ENCODE measurements around the gene ZIC4.

The ZIC4 gene

DNA sequence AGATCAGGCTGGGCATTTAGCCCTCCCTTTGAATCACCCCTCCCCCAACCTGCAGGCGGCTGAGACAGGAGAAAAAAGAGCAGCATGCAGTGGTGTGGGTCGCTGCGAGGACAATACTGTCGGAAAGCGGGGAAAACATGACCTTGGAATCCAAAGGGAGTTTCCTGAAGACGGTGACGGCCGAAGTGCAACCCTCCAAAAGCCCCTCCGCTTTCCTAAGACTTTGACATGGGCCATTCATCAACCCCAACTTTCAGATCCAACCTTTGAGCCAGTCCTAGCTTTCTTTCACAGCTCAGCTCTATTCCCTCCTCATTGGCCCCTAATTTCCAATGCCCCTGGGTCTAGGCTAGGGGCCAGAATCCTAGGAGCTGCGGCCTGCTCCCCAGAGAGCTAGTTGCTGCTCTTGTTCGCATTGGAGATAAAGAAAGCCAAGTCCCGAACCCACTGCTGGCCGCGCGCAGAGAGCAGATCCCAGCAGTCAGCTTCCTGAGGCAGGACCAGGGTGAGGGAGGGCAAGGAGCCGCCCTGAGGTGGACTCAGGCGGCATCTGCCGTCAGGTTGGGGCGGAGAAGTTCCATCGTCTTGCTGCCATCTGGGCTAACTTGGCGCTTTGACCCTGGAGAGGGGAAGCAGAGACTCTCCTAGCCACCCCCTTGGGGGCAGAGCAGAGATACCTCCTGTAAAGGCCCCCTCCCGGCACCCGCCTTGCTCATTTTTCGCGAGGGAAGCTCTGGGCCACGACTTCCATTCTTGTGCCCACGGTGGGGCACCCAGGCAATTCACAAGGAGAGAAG lies 914 bp downstream of the ZIC4 start:
- DNase-seq (ENCODE audit: low spot score in 2 of 2) = no peak
- no peak overlapping the region for H3K4me3 ChIP-seq
- H3K27me3 ChIP-seq (ENCODE audit: low read depth) = no peaks in the 10 kb centered on the region; the same call in 1 of the 2 replicates
- peaks cover 6% of the 10 kb centered on the region for H3K4me1 ChIP-seq
- H3K9me3 ChIP-seq = no peaks in the 10 kb centered on the region
- in situ Hi-C loops (cut with MboI; ENCODE audit: low sequenced_read_pairs) = no loop called here
- H3K36me3 ChIP-seq (replicated peaks) = no peaks in the 10 kb centered on the region

DNA sequence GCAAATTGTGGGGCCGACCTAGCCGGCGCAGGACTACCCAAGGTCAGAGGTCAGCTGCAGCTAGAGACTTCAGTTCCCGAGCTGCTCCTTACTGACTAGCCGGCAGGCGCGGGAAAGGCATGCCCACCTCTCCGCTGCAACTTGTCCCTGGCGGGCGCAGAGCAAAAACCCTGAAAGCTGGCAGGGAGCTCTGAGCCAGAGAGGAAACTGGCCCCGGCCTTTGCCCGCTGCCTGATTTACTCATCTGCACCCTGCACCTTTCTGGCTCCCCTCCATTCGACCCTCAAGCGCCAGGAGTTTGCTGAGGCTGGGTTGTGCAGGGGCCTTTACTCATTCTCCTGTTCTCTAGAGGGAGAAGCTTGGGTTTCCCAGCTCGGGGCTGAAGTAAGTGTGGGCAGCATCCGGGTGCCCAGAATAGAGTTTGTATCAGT lies 1.5 kb downstream of the ZIC4 start:
- DNase-seq (ENCODE audit: low spot score in 2 of 2) = no peak
- no peaks in the 10 kb centered on the region; the same call in 1 of the 2 replicates for H3K27me3 ChIP-seq (ENCODE audit: low read depth)
- in situ Hi-C loops (cut with MboI; ENCODE audit: low sequenced_read_pairs) = no loop called here
- H3K4me1 ChIP-seq = peaks cover 6% of the 10 kb centered on the region
- H3K4me3 ChIP-seq = no peak overlapping the region
- H3K9me3 ChIP-seq = no peaks in the 10 kb centered on the region
- H3K36me3 ChIP-seq (replicated peaks) = no peaks in the 10 kb centered on the region

DNA sequence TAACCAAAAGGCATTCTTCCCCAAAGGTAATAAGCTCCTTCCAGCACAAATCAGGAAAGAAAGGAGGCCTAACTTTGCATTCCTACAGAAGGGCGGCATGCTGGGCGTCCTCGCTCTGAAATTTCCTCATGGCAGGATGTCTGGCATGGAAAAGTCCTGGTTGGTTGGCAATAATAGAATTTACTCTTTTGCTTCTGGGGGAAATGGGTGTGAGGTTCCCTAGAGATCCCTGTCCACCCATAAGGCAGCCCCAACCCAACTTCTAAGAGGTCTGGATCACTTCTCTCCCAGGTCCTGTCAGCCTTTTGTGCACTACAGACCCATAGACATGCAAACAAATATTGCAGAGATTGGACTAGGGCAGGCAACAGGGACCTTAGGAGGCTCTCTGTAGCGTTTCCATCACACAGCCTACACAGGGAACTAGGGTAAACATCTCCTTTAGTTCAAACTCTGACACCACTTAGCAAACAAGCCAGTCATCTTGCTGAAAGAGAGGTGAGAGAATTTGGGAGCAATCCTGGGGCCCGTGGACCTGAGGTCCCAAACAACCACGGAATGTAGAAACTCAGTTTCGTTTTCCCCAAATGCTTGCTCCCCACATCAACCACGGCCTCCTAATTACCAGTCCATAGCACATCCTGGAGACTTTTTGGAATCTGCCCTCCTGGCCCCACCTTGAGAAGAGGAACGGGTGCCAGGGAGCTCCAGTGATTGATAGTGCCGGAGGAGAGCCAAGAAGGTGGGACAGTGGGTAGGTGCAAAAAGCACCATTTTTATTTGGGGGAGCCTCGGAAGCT lies 2.1 kb downstream of the ZIC4 start:
- DNase-seq (ENCODE audit: low spot score in 2 of 2) = no peak
- Histone ChIP-seq H3K4me3 (no peak overlapping the region), H3K36me3 (replicated peaks) (no peaks in the 10 kb centered on the region), H3K9me3 (no peaks in the 10 kb centered on the region), H3K4me1 (peaks cover 6% of the 10 kb centered on the region), H3K27me3 (ENCODE audit: low read depth) (no peaks in the 10 kb centered on the region; the same call in 1 of the 2 replicates)
- in situ Hi-C loops (cut with MboI; ENCODE audit: low sequenced_read_pairs) = no loop called here

DNA sequence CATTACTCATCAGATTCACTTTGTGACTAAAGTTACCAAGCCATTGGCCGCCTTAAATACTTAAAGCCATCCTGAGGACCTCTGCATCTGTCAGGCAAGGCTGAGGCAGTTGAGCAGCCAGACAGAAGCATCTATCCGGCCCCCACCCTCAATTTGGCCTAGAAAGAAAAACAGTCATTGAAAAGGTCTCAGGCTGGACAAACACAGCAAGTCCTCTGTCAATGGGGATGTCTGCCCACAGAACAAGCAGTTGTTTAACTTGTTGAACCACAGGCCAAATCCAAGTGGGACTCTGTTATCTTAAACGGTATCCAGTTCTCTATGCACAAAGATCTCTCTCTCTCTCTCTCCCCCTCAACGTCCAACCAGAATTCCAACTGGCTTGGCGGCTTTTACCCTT lies 2.8 kb downstream of the ZIC4 start:
- Histone ChIP-seq H3K4me3 (no peak overlapping the region), H3K36me3 (replicated peaks) (no peaks in the 10 kb centered on the region), H3K4me1 (peaks cover 6% of the 10 kb centered on the region), H3K27me3 (ENCODE audit: low read depth) (no peaks in the 10 kb centered on the region; the same call in 1 of the 2 replicates), H3K9me3 (no peaks in the 10 kb centered on the region)
- in situ Hi-C loops (cut with MboI; ENCODE audit: low sequenced_read_pairs) = no loop called here
- DNase-seq (ENCODE audit: low spot score in 2 of 2) = no peak

- H3K9me3 ChIP-seq = no peaks in the 10 kb centered on the region
- no peaks in the 10 kb centered on the region for H3K36me3 ChIP-seq (replicated peaks)
- peaks cover 6% of the 10 kb centered on the region for H3K4me1 ChIP-seq
- H3K27me3 ChIP-seq (ENCODE audit: low read depth) = no peaks in the 10 kb centered on the region; the same call in 1 of the 2 replicates
- in situ Hi-C loops (cut with MboI; ENCODE audit: low sequenced_read_pairs) = no loop called here
- no peak overlapping the region for H3K4me3 ChIP-seq
- no peak for DNase-seq (ENCODE audit: low spot score in 2 of 2)
These were observed 4.2 kb downstream of the ZIC4 start for GRCh38 chr3:147402159-147402558.

- no peak overlapping the region for H3K4me3 ChIP-seq
- peak in 1 of 2 experiments; percentile 18 for DNase-seq (ENCODE audit: low spot score in 2 of 2)
- in situ Hi-C loops (cut with MboI; ENCODE audit: low sequenced_read_pairs) = no loop called here
- peaks cover 6% of the 10 kb centered on the region for H3K4me1 ChIP-seq
- no peaks in the 10 kb centered on the region for H3K36me3 ChIP-seq (replicated peaks)
- H3K27me3 ChIP-seq (ENCODE audit: low read depth) = no peaks in the 10 kb centered on the region
- no peaks in the 10 kb centered on the region for H3K9me3 ChIP-seq
These were observed 4.9 kb downstream of the ZIC4 start for GRCh38 chr3:147401421-147401820.

GRCh38 chr3:147400999-147401398 lies 5.3 kb downstream of the ZIC4 start:
- in situ Hi-C loops (cut with MboI; ENCODE audit: low sequenced_read_pairs) = no loop called here
- Histone ChIP-seq H3K36me3 (replicated peaks) (no peaks in the 10 kb centered on the region), H3K27me3 (ENCODE audit: low read depth) (no peaks in the 10 kb centered on the region), H3K4me3 (no peak overlapping the region), H3K9me3 (no peaks in the 10 kb centered on the region), H3K4me1 (peaks cover 6% of the 10 kb centered on the region)
- DNase-seq (ENCODE audit: low spot score in 2 of 2) = no peak

DNA sequence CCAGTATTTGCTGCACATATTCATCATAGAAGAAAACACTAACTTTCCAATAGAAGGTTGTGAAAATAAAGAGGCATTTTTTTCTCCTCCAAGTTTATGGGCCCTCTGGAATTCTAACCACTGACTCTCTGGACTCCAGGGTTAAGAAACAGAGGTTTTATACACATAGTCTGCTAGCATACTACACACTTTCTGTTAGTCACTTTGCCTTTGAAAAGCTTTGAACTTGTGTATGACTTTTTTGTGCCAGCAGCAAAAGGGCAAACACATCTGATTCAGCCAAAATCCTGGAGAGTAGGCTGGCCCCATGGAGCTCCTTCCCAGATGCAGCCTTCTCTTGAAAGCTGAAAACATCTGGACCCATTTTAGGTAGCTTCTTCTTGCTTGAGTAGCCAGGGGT lies 6.2 kb downstream of the ZIC4 start:
- no peaks in the 10 kb centered on the region for H3K36me3 ChIP-seq (replicated peaks)
- peaks cover 6% of the 10 kb centered on the region for H3K4me1 ChIP-seq
- H3K27me3 ChIP-seq (ENCODE audit: low read depth) = no peaks in the 10 kb centered on the region
- no peak overlapping the region for H3K4me3 ChIP-seq
- in situ Hi-C loops (cut with MboI; ENCODE audit: low sequenced_read_pairs) = no loop called here
- H3K9me3 ChIP-seq = no peaks in the 10 kb centered on the region
- DNase-seq (ENCODE audit: low spot score in 2 of 2) = no peak

GRCh38 chr3:147398813-147399534 lies 7.4 kb downstream of the ZIC4 start:
- no peaks in the 10 kb centered on the region for H3K9me3 ChIP-seq
- H3K4me1 ChIP-seq = peaks cover 6% of the 10 kb centered on the region
- no peak overlapping the region for H3K4me3 ChIP-seq
- in situ Hi-C loops (cut with MboI; ENCODE audit: low sequenced_read_pairs) = no loop called here
- no peaks in the 10 kb centered on the region for H3K27me3 ChIP-seq (ENCODE audit: low read depth)
- no peaks in the 10 kb centered on the region for H3K36me3 ChIP-seq (replicated peaks)
- no peak for DNase-seq (ENCODE audit: low spot score in 2 of 2)

DNA sequence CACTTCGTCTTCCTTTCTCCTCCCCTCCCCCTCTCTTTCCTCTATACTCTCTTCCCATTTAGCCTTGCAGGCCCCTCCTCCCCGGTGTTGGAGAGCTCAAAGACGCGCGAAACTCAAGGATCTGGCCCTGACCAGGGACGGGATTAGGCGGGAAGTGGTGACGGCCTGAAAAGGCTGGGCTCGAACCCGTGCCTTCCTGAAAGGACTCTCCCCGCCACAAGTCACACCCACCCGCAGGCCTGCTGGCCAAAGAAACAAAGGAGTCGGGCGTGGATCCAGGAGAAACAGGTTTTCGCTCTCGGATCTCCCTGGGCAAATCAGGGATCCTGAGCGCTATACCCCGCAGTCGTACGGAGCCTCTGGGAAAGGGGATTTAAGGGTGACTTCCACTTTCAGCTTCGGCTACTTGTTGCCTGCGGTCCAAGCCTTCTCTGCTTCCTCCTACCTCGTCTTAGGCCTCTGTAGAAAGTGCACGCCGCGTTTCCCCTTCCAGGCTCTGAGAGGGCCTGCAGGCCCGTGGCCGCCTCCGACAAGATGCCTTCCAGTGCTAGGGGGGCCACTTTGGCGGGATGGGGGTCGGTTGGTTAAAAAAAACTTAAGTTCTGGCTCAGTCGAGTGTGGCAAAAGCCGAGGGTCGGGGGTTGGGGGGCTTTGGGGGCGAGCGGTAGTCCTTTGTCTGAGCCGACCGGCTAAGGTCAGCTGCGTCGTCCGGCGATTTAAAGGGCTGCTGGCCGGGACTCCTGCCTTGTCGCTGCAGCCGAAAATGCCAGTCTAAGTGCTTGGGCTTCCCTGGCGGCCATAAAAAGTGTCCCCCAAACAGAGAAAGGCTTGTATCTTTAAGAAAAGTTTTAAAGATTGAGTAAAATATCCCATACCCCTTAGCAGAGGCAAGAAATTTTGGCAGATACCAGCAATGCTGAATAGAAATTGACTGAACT lies 8.2 kb downstream of the ZIC4 start:
- Histone ChIP-seq H3K4me1 (peaks cover 6% of the 10 kb centered on the region), H3K4me3 (no peak overlapping the region), H3K9me3 (no peaks in the 10 kb centered on the region), H3K36me3 (replicated peaks) (no peaks in the 10 kb centered on the region), H3K27me3 (ENCODE audit: low read depth) (no peaks in the 10 kb centered on the region)
- no peak for DNase-seq (ENCODE audit: low spot score in 2 of 2)
- in situ Hi-C loops (cut with MboI; ENCODE audit: low sequenced_read_pairs) = no loop called here

GRCh38 chr3:147397155-147397874 lies 9.0 kb downstream of the ZIC4 start:
- H3K27me3 ChIP-seq (ENCODE audit: low read depth) = no peaks in the 10 kb centered on the region
- H3K4me3 ChIP-seq = no peak overlapping the region
- peaks cover 6% of the 10 kb centered on the region for H3K4me1 ChIP-seq
- DNase-seq (ENCODE audit: low spot score in 2 of 2) = no peak
- in situ Hi-C loops (cut with MboI; ENCODE audit: low sequenced_read_pairs) = no loop called here
- no peaks in the 10 kb centered on the region for H3K36me3 ChIP-seq (replicated peaks)
- no peaks in the 10 kb centered on the region for H3K9me3 ChIP-seq

DNA sequence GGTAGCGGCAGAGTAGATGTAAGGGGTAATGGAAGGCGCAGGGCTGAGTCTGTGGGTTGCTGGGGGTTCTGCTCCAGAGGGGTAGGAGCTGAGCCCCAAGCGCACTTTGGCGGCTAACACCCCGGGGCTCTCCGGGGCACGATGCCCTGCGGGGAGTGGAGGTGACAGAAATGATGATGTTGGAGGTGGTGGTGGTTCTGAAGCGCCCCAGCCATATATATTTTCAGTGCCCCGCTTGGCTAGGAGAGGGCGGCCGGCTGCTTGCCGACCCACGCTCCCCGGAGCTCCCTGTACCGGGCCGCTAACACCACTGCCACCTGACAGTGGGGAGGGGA lies 9.7 kb downstream of the ZIC4 start:
- no peak overlapping the region for H3K4me3 ChIP-seq
- H3K9me3 ChIP-seq = no peaks in the 10 kb centered on the region
- in situ Hi-C loops (cut with MboI; ENCODE audit: low sequenced_read_pairs) = no loop called here
- H3K27me3 ChIP-seq (ENCODE audit: low read depth) = no peaks in the 10 kb centered on the region
- H3K4me1 ChIP-seq = peaks cover 2% of the 10 kb centered on the region
- no peak for DNase-seq (ENCODE audit: low spot score in 2 of 2)
- H3K36me3 ChIP-seq (replicated peaks) = no peaks in the 10 kb centered on the region

Measured in HAP-1 (cell line).